Measurements from ENCODE around the gene MAMLD1.

Gene MAMLD1

DNA sequence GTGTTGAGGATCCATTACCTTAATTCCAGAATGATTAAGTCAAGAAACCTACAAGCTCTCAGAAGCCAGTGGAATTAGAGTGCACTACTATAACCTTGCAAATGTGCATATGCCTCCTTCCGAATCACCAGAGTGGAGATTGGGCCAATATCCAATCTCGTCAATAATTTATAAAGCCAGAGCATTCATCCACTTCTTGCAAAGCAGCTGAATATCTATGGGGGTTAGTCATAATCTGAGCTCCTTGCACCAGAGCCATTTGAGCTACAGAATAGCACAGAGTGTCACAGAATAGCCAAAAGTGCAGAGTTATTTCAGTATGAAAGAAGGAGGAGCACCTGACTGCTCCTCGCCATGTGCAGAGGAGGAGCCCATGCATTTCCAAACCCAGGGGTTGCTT lies 136.1 kb downstream of the MAMLD1 start:
- no peak overlapping the region for H3K4me3 ChIP-seq (replicated peaks; ENCODE audit: insufficient read depth, low read length)
- no peak overlapping the region for H3K27ac ChIP-seq (replicated peaks)
- TF ChIP-seq POLR2AphosphoS5 (IDR thresholded peaks at IDR 0.05; ENCODE audit: low read depth) (no peak), SPI1 (IDR thresholded peaks at IDR 0.05; ENCODE audit: borderline replicate concordance, low read depth) (no peak), GABPA (IDR thresholded peaks at IDR 0.05; ENCODE audit: low read depth) (no peak)
- TF ChIP-seq, protein P1, sequence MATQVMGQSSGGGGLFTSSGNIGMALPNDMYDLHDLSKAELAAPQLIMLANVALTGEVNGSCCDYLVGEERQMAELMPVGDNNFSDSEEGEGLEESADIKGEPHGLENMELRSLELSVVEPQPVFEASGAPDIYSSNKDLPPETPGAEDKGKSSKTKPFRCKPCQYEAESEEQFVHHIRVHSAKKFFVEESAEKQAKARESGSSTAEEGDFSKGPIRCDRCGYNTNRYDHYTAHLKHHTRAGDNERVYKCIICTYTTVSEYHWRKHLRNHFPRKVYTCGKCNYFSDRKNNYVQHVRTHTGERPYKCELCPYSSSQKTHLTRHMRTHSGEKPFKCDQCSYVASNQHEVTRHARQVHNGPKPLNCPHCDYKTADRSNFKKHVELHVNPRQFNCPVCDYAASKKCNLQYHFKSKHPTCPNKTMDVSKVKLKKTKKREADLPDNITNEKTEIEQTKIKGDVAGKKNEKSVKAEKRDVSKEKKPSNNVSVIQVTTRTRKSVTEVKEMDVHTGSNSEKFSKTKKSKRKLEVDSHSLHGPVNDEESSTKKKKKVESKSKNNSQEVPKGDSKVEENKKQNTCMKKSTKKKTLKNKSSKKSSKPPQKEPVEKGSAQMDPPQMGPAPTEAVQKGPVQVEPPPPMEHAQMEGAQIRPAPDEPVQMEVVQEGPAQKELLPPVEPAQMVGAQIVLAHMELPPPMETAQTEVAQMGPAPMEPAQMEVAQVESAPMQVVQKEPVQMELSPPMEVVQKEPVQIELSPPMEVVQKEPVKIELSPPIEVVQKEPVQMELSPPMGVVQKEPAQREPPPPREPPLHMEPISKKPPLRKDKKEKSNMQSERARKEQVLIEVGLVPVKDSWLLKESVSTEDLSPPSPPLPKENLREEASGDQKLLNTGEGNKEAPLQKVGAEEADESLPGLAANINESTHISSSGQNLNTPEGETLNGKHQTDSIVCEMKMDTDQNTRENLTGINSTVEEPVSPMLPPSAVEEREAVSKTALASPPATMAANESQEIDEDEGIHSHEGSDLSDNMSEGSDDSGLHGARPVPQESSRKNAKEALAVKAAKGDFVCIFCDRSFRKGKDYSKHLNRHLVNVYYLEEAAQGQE (IDR thresholded peaks at IDR 0.05; ENCODE audit: insufficient replicate concordance, low read depth) = no peak
- no peak for DNase-seq (ENCODE audit: low read depth in 1 of 2, low spot score in 1 of 2)
- no peaks in the 10 kb centered on the region for H3K27me3 ChIP-seq (ENCODE audit: insufficient read depth, poor library complexity, severe bottlenecking)

DNA sequence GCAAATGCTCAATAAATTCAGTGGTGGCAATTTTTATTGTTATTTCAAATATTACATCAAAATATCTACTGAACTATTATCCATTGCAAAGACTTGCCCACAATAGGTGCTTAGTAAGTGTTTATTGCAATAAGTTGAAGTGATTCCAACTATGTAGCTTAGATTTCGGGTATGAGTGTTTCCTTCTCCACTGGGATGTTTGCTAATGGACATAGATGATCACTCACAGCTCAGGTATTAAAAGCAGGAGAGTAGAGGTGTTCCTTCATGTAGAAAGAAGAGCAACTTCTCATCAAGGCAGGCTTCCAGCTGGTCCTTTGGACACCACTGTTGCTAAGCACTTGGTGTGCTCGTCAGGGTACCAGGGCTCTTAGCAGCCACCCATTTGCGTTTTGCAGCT lies 139.0 kb downstream of the MAMLD1 start:
- TF ChIP-seq, protein P1 (IDR thresholded peaks at IDR 0.05; ENCODE audit: insufficient replicate concordance, low read depth) = no peak
- no peak for TF ChIP-seq GABPA (IDR thresholded peaks at IDR 0.05; ENCODE audit: low read depth)
- no peaks in the 10 kb centered on the region for H3K27me3 ChIP-seq (ENCODE audit: insufficient read depth, poor library complexity, severe bottlenecking)
- no peak overlapping the region for H3K4me3 ChIP-seq (replicated peaks; ENCODE audit: insufficient read depth, low read length)
- no peak for DNase-seq (ENCODE audit: low read depth in 1 of 2, low spot score in 1 of 2)
- no peak overlapping the region for H3K27ac ChIP-seq (replicated peaks)

DNA sequence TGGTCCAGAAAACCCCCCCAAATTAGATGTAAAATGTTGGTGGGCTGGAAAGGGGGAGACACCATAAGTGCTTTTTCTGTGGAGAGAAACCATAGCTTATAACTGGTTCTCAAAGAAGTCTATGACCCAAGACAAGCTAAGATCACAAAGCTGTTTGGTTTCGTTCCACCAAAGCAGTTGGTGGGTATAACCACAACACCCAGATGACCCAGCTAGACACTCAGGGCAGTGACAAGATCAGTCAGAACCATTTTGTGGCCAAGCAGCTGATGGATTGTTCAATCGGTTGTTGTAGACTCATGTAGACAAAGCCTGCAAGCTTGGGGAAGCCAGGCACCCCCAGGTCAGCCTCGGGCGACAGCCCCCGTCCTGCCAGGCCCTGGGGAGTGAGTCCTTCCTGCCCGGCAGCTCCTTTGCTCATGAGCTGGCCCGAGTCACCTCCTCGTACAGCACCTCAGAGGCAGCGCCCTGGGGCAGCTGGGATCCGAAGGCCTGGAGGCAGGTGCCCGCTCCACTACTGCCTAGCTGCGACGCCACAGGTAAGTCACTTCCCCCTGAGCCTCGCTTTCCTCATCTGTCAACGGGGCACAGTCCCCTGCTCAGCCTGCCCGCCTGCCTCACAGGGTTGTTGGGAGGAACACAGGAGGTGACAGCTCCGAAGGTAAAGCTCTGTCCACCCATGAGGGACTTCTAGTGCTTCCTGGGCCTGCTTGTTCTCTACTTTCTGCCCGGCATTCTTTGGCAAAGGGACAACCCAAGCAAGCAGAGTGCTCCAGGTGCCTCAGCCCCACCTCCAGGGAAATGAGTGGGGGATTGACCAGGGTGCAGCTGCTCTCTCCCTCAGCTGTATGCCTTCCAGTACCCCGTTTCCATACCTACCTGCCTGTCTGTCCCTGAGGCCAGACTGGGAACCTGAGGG lies 140.1 kb downstream of the MAMLD1 start:
- DNase-seq (ENCODE audit: low read depth in 1 of 2, low spot score in 1 of 2) = no peak
- Histone ChIP-seq H3K4me3 (replicated peaks; ENCODE audit: insufficient read depth, low read length) (no peak overlapping the region), H3K27me3 (ENCODE audit: insufficient read depth, poor library complexity, severe bottlenecking) (no peaks in the 10 kb centered on the region), H3K27ac (replicated peaks) (no peak overlapping the region)
- TF ChIP-seq, protein P1 (IDR thresholded peaks at IDR 0.05; ENCODE audit: insufficient replicate concordance, low read depth) = no peak
- no peak for TF ChIP-seq GABPA (IDR thresholded peaks at IDR 0.05; ENCODE audit: low read depth)
- no peak for TF ChIP-seq POLR2AphosphoS5 (IDR thresholded peaks at IDR 0.05; ENCODE audit: low read depth)
- TF ChIP-seq, protein P2, sequence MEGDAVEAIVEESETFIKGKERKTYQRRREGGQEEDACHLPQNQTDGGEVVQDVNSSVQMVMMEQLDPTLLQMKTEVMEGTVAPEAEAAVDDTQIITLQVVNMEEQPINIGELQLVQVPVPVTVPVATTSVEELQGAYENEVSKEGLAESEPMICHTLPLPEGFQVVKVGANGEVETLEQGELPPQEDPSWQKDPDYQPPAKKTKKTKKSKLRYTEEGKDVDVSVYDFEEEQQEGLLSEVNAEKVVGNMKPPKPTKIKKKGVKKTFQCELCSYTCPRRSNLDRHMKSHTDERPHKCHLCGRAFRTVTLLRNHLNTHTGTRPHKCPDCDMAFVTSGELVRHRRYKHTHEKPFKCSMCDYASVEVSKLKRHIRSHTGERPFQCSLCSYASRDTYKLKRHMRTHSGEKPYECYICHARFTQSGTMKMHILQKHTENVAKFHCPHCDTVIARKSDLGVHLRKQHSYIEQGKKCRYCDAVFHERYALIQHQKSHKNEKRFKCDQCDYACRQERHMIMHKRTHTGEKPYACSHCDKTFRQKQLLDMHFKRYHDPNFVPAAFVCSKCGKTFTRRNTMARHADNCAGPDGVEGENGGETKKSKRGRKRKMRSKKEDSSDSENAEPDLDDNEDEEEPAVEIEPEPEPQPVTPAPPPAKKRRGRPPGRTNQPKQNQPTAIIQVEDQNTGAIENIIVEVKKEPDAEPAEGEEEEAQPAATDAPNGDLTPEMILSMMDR (IDR thresholded peaks at IDR 0.05; ENCODE audit: insufficient read depth, low read length) = no peak
- TF ChIP-seq SPI1 (IDR thresholded peaks at IDR 0.05; ENCODE audit: borderline replicate concordance, low read depth) = no peak

DNA sequence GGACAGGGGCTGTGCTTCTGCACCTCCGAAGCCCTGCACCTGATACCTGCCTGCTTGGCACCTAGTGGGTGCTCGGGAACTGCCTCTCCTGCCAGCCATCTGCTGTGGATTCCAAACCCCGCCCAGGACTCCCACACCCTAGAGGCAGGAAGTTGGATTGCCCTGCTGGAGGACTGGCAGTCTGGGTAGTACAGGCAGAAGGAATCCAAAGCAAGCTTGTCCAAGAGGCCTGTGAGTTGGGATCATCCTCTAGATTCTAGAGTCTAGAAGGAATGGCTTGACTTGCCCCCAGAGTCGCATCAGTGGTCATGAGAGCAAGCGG lies 140.7 kb downstream of the MAMLD1 start:
- Histone ChIP-seq H3K27ac (replicated peaks) (no peak overlapping the region), H3K27me3 (ENCODE audit: insufficient read depth, poor library complexity, severe bottlenecking) (no peaks in the 10 kb centered on the region), H3K4me3 (replicated peaks; ENCODE audit: insufficient read depth, low read length) (no peak overlapping the region)
- TF ChIP-seq POLR2AphosphoS5 (IDR thresholded peaks at IDR 0.05; ENCODE audit: low read depth) = no peak
- no peak for TF ChIP-seq SPI1 (IDR thresholded peaks at IDR 0.05; ENCODE audit: borderline replicate concordance, low read depth)
- TF ChIP-seq, protein P2 (IDR thresholded peaks at IDR 0.05; ENCODE audit: insufficient read depth, low read length) = no peak
- TF ChIP-seq, protein P1 (IDR thresholded peaks at IDR 0.05; ENCODE audit: insufficient replicate concordance, low read depth) = no peak
- TF ChIP-seq GABPA (IDR thresholded peaks at IDR 0.05; ENCODE audit: low read depth) = no peak
- DNase-seq (ENCODE audit: low read depth in 1 of 2, low spot score in 1 of 2) = no peak
